ENCODE results near the gene UGT1A3. TPM values are rescaled to one million over a fixed set of nuclear protein-coding genes. Genes with fewer than 3 reads are reported as not detected.

The UGT1A3 gene
- total RNA-seq, 1 donor from 2014 or later: not detected

GRCh38 chr2:233761040-233761769, 32.4 kb downstream of the UGT1A3 start:
- H3K27ac Mint-ChIP-seq (ENCODE audit: unreplicated experiment): no peak overlapping the region
- TF ChIP-seq CTCF (IDR thresholded peaks at IDR 0.05): no peak
- no peak for DNase-seq (ENCODE audit: low spot score)
- H3K4me1 Mint-ChIP-seq (ENCODE audit: low read depth): peaks cover 10% of the 10 kb centered on the region
- H3K9me3 Mint-ChIP-seq (ENCODE audit: low read depth): no peaks in the 10 kb centered on the region
- H3K27me3 Mint-ChIP-seq (ENCODE audit: low read depth): peaks cover 11% of the 10 kb centered on the region
- no peak overlapping the region for H3K4me3 Mint-ChIP-seq (ENCODE audit: unreplicated experiment)
- H3K36me3 Mint-ChIP-seq (ENCODE audit: low read depth): no peaks in the 10 kb centered on the region

- H3K4me3 Mint-ChIP-seq (ENCODE audit: unreplicated experiment): no peak overlapping the region
- H3K4me1 Mint-ChIP-seq (ENCODE audit: low read depth): peaks cover 10% of the 10 kb centered on the region
- TF ChIP-seq CTCF (IDR thresholded peaks at IDR 0.05): no peak
- H3K9me3 Mint-ChIP-seq (ENCODE audit: low read depth): no peaks in the 10 kb centered on the region
- no peaks in the 10 kb centered on the region for H3K36me3 Mint-ChIP-seq (ENCODE audit: low read depth)
- no peak overlapping the region for H3K27ac Mint-ChIP-seq (ENCODE audit: unreplicated experiment)
- no peak for DNase-seq (ENCODE audit: low spot score)
- peaks cover 17% of the 10 kb centered on the region for H3K27me3 Mint-ChIP-seq (ENCODE audit: low read depth)
Measured at GRCh38 chr2:233764264-233764663, 35.4 kb downstream of the UGT1A3 start.

DNA sequence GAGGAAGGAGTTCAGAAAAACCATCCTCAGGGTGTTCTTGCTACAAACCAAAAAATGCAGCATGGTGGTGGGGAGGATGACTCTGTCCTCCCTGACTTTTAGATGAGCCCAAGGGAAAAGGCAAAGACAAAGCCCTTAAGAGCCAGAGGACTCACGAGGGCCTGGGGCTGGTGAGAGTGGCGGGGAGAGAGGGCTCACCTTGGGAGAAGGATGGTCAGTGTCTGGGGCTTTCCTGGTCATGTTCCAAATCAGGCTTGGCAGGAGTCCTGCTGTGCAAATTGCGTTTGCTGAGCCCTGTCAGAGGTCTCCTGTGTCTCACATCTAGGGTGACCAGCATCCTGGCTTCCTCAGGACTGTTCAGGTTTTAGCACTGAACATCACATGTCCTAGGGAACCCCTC, 35.9 kb downstream of the UGT1A3 start:
- no peak for TF ChIP-seq CTCF (IDR thresholded peaks at IDR 0.05)
- no peak overlapping the region for H3K4me3 Mint-ChIP-seq (ENCODE audit: unreplicated experiment)
- H3K27me3 Mint-ChIP-seq (ENCODE audit: low read depth): peaks cover 18% of the 10 kb centered on the region
- H3K27ac Mint-ChIP-seq (ENCODE audit: unreplicated experiment): no peak overlapping the region
- no peaks in the 10 kb centered on the region for H3K9me3 Mint-ChIP-seq (ENCODE audit: low read depth)
- H3K36me3 Mint-ChIP-seq (ENCODE audit: low read depth): no peaks in the 10 kb centered on the region
- peaks cover 10% of the 10 kb centered on the region for H3K4me1 Mint-ChIP-seq (ENCODE audit: low read depth)
- DNase-seq (ENCODE audit: low spot score): no peak

DNA sequence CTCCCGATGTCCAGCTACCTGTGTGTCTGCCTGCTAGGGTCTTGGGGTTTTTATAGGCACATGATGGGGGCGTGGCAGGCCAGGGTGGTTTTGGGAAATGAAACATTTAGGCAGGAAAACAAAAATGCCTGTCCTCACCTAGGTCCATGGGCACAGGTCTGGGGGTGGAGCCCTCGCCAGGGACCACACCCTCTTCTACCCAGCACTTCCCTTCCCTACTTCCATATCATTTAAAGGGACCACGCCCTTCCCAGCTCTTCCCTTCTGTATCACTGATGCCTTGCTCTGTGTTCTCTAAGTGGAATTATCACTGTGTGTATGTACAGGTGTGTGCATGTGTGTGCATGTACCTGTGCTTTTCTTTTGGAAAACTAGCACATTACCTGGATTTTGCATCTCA, 37.6 kb downstream of the UGT1A3 start:
- peaks cover 10% of the 10 kb centered on the region for H3K4me1 Mint-ChIP-seq (ENCODE audit: low read depth)
- no peak overlapping the region for H3K27ac Mint-ChIP-seq (ENCODE audit: unreplicated experiment)
- no peak overlapping the region for H3K4me3 Mint-ChIP-seq (ENCODE audit: unreplicated experiment)
- H3K9me3 Mint-ChIP-seq (ENCODE audit: low read depth): no peaks in the 10 kb centered on the region
- peaks cover 1% of the 10 kb centered on the region for H3K36me3 Mint-ChIP-seq (ENCODE audit: low read depth)
- no peak for TF ChIP-seq CTCF (IDR thresholded peaks at IDR 0.05)
- no peak for DNase-seq (ENCODE audit: low spot score)
- peaks cover 24% of the 10 kb centered on the region for H3K27me3 Mint-ChIP-seq (ENCODE audit: low read depth)

DNA sequence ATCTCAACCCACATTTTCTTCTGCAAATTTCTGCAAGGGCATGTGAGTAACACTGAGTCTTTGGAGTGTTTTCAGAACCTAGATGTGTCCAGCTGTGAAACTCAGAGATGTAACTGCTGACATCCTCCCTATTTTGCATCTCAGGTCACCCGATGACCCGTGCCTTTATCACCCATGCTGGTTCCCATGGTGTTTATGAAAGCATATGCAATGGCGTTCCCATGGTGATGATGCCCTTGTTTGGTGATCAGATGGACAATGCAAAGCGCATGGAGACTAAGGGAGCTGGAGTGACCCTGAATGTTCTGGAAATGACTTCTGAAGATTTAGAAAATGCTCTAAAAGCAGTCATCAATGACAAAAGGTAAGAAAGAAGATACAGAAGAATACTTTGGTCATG, 39.2 kb downstream of the UGT1A3 start:
- DNase-seq (ENCODE audit: low spot score): no peak
- no peak overlapping the region for H3K27ac Mint-ChIP-seq (ENCODE audit: unreplicated experiment)
- peaks cover 26% of the 10 kb centered on the region for H3K27me3 Mint-ChIP-seq (ENCODE audit: low read depth)
- no peak for TF ChIP-seq CTCF (IDR thresholded peaks at IDR 0.05)
- peaks cover 10% of the 10 kb centered on the region for H3K4me1 Mint-ChIP-seq (ENCODE audit: low read depth)
- H3K4me3 Mint-ChIP-seq (ENCODE audit: unreplicated experiment): no peak overlapping the region
- peaks cover 1% of the 10 kb centered on the region for H3K36me3 Mint-ChIP-seq (ENCODE audit: low read depth)
- H3K9me3 Mint-ChIP-seq (ENCODE audit: low read depth): no peaks in the 10 kb centered on the region

All from chondrocyte (in vitro differentiated cells).